Activated T-helper 1 cell treated with anti-CD3 and anti-CD28 coated beads, Interleukin-2, amount 50 U/mL, for 16 hours (primary cell): ENCODE data around the gene STK10.

Experiments
- DNase-seq, 2 donors: peaks; one replicate each; pipeline ENCODE4 v3.0.0-alpha.2; 2020; ENCODE audit warnings: low read depth in 1 of 2, low spot score in 1 of 2

STK10 gene

DNA sequence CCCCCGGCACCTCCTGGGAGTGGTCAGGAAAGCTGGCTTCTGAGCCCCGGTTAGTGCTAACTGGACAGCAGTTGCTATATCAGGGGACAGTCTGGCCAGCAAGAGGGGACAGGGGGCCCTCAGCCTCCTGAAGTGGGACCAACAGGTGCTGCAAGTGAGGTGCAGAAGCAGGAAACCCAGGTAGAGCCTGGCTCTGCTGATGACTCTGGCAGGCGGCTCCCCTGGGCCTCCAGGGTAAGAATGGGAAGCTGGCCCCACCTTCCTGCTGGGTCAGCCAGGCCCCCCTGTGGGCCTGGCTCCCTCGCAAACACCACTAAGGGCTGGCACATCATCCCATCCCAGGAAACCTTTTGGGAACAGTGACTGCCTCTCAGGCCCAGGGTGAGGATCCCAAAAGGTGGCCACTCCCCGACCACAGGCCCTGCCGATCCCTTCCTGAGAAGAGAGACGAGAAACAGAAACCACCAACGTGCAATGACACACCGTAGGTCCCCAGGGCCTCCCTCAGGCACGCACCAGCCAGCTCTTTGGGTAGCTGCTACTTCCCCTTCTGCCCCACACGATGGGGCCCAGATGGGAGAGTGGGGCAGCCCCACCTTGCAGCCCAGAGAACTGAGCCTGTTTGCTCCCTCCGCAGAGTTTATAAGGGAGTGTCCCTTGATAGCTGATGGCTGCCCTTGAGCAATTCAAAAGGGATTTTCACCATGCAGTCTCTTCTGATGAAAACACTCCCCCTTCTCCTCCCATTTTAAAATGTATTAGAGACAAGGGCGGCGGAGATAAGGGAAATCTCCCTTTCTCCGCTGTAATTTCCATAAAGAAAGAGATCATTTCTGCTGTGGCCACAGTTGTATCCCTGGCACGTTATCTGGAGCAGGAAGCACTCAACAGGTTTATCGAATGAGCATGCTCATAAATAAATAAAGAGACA lies 76.8 kb downstream of the STK10 start:
- peak; percentile 46 to 69 for DNase-seq

DNA sequence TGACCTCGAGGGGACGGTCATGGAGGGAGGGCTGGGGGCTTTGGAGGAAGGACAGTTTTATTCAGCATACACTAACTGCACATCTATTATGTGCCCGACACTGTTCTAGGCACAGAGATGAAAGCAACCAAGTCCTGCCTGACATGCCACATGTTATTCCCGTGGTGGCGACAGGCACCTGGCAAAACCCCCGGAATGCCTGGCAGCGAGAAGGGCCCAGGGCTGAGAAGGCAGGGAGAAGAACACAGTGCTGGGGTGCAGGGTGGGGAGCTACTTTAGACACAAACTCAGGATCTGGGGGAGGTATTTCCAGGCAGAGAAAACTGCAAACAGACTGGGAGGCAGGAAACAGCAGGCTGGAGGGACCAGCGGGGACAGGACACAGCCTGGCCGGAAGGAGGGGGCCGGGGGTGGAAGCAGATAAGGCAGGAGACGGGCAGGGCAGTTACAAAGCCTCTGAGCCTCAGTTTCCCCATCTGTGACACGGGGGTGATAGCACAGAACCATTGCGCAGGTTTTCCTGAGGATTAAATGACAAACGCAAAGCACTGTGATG lies 77.7 kb downstream of the STK10 start:
- DNase-seq: no peak

DNA sequence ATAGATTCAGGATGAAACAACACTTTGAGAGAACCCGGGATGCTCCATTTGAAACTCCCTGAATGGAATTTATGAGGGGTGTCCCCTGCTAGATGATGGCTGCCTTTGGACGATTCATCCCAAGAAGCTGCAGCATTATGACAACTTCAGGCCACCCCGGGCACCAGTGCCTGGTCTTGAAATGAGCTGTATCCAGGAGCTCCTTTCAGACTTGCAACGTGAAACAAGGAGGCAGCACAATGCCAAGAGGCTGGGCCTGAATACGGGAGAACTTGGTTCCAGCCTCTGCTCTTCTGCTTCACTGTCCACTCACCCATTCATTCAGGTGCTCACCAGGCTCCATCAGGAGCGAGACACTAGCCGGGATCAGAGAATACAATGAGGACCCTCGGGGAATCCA lies 78.3 kb downstream of the STK10 start:
- no peak for DNase-seq

DNA sequence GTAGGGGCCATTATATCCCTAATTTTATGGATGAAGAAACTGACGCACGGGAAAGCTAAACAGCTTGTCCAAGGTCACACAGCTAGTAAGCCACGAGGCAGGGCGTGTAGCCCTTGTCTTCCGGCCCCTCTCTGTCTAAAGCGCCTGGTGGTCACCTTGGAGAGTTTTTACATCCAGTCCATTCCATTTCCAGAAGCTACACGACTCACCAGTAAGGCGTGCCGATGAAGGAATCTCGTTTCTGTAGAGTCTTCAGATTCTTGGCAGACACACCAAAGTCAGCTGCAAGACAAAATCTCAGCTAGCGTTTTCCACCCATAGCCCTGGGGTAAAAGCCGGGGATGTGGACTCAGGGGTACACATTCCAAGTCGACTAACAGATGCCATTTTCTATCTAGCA lies 80.5 kb downstream of the STK10 start:
- DNase-seq: no peak

DNA sequence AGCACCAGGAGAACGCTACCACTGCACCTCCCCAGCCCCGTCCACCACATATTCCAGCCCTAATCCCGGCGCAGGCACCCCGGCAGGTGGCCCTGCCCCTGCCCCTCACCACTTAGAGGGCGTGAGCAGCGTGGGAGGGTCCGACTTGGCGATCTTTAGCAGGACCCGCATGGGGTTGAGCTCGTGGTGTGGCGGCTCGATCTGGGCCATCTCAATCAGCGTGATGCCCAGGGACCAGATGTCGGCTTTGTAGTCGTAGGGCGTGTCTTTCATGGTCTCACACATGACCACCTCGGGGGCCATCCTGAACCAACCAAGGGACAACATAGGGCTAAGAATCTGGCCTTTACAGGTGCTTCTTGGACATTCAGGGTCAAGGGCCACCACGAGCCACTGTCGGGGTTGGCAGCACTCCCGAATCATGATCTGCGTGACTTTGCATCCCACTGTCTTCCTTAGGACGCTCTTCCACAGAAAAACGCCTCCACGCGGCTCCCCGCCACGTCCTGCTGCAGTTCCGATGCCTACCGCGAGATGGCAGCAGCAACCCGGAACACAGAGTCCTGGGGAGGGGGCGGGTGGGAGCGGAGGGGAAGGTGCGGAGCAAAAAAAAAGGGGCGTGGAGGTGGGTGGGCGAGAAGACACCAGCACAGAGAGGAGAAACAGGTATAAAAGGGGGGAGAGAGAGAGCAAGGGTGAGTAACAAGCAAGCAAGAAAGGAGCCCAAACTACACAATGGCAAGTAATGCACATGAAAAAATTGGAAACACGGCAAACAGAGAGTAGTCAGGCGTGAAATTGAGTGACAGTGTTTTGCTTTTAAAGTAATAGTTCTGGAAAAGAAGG lies 81.3 kb downstream of the STK10 start:
- peak; percentile 53 to 60 for DNase-seq

DNA sequence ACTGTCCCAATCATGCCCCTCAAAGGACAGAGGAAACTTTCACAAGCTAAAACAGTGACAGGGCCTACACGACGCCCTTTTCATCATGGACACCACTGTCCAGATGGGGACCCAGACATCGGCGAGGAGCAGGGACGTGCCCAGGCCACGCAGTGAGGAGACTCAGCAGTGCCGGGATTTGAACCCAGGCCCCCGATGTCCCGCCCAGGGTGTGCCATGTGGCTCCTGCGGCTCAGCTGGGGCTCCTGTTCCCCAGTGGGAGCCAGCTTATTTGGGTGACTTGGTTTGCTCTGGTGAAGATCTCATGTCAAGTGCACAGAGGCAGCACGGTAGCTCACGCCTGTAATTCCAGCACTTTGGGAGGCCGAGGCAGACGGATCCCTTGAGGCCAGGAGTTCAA lies 82.2 kb downstream of the STK10 start:
- no peak for DNase-seq

DNA sequence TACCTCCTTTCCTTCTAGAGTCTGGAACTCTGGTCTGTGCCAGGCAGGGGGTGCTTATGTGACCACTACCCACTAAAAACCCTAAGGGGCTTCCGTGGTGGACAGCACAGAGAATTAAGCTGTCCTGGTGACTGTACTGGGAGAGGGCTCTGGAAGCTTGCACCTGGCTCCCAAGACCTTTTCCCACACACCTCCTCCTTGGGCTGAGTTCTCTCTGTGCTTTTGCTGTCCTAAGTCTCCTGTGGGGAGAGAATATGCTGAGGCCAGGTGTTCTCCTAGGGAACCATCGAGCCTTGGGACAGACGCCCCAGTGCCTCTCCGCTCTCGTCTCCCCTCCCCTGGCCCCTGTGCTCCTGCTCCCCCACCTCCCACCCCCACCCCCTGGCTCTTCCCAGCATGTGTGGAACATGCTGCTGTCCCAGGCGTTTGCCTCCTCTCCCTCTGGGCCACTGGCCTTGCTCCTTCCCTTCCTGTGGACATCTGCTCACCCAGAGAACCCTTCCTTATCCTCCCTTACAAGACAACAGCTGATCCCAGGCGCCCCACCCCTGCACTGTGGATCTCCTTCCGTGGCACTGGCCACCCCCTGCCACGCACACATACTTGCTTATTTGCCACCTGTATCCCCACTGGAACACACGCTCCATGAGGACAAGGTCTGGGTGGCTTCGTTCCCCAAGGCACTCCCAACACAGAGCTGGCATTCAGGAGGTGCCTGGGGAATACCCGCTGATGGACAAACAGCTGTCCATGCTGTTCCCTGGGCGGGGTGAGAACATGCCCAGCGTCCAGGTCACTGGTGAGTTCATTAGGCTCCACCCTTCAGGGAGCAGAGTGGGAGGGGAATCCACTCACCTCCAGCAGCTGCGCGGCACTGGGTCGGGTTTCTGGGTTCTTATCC lies 83.0 kb downstream of the STK10 start:
- DNase-seq: no peak

DNA sequence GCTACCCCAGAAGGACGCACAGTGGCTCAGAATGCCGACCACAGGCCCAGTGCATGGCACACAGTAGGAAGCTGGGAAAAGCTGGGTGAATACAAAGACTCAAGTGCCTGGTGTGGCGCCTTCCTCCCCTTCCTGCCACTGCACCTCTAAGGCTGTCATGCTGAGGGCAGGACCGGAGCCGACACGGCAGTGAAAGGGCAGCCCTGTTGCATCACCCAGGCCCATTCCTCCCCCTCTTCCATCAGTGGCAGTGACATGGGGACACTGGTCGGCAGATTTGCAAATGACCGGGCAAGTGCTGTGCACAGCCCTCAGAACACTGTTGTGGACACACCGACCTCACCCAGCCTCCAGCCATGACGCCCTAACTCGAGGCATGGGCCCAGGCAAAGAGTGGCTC lies 84.0 kb downstream of the STK10 start:
- no peak for DNase-seq

DNA sequence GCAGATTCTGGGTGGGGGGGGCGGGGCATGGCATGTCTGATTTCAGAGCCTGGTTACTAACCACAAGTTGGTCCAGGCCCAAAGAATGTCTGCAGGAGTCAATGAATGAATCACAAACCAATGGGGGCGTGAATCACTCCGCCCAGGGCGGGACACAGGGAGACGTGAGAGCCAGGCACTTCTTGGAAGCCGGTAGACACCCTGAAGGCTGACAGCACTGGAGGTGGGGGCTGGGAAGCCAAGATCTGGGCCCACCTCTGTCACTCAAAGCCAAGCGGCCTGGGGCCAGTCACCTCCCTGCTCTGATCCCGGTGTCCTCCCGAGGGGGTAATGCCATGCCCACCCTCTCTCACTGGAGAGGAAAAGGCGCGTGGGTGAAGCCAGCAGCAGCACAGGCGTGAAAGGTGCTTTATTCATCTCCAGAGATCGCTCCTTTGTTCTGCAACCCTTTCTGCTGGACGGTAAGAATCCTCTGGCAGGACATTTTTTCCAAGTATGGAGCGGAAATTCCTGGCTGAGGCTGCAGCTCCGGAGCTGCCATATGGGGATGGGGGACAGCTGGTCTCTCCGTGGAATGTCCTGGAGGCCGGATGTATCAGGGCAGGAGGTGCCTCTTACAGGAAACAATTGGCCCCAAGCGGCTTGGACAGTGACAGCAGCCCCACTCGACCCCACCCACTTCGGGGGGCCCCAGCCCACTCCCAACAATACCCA lies 85.0 kb downstream of the STK10 start:
- DNase-seq: no peak

DNA sequence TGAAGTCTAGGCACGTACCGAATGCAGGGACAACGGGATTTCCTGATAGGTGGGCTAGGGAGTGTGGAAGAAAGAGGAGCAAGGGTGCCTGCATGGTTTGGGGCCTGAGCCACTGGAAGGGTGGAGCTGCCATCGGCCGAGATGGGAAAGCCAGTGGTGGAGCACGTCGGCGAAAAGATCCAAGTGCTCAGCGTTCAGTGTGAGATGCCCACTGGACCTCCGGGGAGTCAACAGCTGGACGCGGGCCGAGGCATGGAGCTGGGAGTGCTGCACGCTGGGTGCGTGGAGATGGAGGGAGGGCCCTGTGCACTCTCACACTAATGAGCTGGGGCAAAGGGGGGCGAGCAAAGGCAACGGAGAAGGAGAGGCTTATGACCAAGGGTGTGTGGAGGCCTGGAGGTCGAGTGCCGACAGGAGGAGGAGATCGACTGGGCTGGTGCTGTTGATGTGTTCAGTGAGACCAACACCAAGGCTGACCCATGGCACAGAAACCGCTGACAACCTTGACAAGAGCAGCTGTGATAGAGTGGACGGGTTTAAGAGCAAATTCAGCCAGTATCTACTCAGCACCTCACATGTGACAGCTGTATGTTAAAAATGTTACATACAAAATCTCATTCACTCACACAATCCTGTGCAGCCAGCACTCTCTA lies 85.7 kb downstream of the STK10 start:
- DNase-seq: no peak

DNA sequence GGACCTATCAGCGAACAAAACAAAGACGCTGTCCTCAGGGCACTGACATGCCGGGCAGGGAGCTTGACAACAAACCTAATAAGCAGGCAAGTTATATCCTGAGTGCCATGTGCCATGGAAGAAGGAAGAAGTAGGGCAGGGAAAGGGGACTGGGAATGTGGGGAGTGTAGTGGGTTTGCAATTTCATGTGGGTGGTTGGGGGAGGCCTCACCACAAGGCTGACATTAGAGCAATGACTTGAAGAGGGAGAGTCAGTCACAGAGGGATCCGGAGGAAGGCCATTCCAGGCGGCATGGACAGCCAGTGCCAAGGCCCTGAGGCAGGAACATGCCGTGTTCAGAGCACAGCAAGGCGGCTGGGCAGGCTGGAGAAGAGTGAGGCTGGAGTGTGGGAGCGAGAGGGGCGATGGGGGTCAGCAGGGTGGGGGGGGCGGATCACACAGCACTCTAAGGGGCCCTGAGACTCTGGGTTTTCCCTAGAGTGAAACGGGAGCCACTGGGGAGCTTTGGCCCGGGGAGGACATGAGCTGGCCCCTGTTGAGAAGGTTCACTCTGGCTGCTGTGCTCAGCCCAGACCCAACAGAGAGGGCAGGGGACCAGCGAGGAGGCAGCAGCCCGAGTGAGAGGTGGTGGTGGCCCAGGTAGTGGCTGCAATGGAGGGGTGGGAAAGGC lies 86.3 kb downstream of the STK10 start:
- DNase-seq: no peak

DNA sequence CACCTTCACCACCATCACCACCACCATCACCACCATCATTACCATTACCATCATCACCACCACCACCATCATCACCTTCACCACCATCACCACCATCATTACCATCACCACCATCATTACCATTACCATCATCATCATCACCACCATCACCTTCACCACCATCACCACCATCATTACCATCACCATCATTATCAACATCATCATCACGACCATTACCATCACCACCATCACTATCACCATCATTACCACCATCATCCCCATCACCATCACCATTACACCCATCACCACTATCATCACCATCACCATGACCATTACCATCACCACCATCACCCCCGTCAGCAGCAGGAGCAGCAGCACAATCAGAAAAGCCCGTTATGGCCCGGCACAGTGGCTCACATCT lies 89.1 kb downstream of the STK10 start:
- DNase-seq: no peak

DNA sequence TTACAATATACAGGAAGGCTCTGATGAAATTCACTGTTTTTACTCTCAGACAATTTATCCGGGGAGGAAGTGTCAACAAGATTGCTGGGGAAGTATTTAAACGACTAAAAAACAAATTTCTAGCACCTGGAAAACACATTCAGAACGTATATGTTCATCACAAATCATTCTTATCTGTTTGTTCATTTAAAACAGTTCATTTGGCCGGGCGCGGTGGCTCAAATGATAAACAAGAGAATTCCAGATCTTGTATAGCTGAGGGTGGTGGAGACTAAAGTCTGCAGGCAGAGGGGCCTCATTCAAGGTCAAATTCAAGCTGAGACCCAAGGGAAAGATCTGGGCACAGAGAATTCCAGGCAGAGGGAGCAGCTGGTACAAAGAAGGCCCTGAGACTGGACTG lies 90.0 kb downstream of the STK10 start:
- DNase-seq: no peak

DNA sequence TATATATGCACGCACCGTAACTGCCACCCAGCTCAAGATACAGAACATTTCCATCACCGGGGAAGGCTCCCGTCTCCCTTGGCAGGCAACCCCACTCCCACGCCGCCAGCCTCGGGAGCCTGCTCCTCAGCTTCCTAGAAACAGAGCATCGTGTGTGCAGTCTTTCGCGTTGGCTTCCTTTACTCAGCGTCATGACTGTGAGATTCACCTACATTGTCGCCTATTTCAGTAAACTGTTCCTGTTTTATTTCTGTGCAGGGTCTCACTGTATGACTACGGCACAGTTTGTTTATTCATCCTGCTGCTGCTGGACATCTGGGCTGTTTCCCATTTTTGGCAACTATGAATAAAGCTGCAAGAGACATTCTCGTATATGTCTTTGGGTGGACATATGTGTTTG lies 90.7 kb downstream of the STK10 start:
- DNase-seq: no peak

DNA sequence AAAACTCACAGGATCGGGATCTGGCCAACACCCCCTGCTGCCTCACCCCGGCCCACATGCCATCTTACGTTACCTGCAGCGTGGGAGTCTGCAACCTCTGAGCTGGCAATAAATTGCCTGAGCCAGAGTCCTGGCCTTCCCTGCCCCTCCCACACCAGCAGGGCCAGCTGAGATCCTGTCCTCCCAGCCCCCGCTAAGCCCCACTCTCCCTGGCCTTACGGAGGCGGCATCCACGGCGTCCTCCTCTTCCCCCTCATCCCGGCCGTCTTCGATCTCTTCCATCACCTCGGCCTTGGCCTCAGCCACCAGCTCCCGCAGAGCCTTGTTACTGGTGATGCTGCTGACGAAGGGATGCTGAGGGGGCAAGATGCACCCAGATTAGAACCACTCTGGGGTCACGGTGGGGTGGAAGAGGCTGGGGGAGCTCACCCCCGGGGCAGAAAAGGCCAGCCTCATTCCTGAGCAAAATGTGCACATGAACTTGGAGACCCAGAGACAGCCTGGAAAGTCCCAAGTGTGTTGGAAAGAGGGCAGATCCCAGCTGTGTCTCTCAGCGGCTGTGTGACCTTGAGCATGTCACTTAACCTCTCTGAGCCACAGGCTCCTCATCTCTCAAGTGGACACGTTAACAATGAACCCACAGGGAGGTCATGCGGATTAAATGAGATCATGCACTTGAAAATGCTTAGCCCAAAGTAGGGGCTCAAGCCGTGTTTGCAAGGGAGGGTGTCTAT lies 91.7 kb downstream of the STK10 start:
- DNase-seq: no peak

DNA sequence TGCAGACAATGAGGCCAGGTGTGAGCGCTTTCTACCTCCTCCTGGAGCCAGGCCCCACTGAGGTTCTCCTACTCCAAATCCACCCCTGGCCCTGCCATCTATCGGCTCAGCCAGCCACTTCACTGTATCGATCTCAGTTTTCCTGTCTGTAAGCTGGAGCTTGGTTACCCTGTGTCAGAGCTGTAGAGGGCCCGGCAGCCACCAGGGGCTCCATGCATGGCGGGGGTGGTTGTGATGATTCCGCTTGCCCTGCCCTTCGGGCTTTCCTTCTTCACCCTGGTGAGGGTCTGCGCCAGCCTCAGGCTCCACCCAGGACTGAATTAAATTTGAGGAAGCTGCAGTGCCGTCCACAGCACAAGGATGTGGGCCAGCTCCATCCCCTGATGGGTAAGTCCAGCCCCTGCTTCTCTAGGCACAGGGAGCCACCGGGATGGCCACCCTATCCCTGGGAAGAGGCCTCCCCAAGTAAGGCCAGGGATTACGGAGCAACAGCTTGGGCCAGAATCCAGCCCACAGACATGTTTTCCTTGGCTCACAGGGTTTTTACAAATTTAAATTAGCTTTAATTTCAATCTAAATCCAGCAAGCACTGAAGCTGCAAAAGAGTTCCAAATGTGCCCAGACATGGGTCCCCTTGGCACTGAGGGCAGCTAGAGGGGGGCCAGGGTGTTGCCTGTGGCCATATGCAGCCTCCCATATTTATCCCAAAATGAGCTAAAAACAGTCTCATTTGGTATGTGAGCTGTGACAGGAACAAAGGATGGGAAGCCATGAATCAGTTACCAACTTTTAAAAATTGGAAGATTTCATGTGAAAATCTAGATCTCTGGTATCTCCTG lies 92.4 kb downstream of the STK10 start:
- no peak for DNase-seq

DNA sequence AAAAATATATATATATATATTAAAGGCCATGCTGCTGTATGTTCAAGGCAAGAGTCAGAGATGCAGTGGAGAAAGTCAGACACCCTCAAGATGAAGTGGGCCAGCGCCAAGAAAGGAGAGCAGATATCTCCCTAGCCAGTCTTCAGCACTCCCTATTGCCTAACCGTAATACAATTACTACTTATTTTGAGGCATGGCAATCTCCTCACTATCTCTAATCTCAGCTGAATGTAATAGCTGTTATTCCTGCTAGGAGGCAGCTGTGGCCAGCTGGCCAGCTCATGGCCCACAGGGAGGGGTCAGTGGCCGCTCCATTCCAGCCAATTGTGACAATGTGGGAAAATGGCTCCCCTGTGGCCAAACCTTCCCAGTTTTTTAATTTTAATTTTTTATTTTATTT lies 94.1 kb downstream of the STK10 start:
- no peak for DNase-seq

DNA sequence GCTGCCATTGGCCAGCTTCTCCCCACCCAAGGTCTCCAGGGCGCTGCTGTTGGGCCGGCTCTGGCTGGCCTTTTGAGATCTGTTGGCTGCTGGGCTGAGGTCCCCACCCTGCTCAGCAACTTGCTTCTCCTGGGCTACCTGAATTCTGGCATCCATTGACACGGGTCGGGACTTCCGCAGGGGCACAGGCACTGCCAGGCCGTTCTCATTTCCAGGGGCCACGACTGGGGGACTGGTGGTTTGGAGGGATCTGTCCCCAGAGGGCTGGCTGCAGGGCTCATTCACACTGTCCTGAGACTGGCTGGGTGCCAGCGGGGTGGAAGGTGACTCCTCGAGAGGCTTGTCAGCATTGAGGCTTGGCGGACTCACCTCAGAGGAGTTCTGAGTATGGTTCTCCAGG lies 94.5 kb downstream of the STK10 start:
- no peak for DNase-seq
